GM18870 (cell line): ENCODE data around the gene SYNPO2L.
"Not testable (repeated sequence)": the region's sequence is repeated elsewhere in the genome, so short reads cannot be mapped to it uniquely, and the experiment has no call there.

Experiments
- ATAC-seq: cut with Tn5 transposase; IDR thresholded peaks from one replicate; pipeline ENCODE4 v1.9.1; 2021; ENCODE audit warnings: moderate library complexity; ENCODE audit not compliant: unreplicated experiment

Gene SYNPO2L

GRCh38 chr10:73620974-73621373, 34.9 kb downstream of the SYNPO2L start:
- ATAC-seq, result not testable (repeated sequence)

GRCh38 chr10:73617143-73617542, 38.7 kb downstream of the SYNPO2L start:
- ATAC-seq, result not testable (repeated sequence)

- ATAC-seq, result no peak
Observed at GRCh38 chr10:73614720-73615119, 41.1 kb downstream of the SYNPO2L start.

- ATAC-seq, result no peak
Observed at GRCh38 chr10:73609116-73609515, 46.7 kb downstream of the SYNPO2L start.

GRCh38 chr10:73601486-73601921, 54.3 kb downstream of the SYNPO2L start:
- no peak for ATAC-seq

GRCh38 chr10:73597346-73597745, 58.5 kb downstream of the SYNPO2L start:
- ATAC-seq, result no peak
